AG20443 (cell line): ENCODE results near the gene MEGF9.
"Not testable (repeated sequence)": the region's sequence is repeated elsewhere in the genome, so short reads cannot be mapped to it uniquely, and the experiment has no call there.

Experiments used
- DNase-seq: peaks from one replicate; pipeline ENCODE4 v3.0.0; 2012; ENCODE audit warnings: low spot score, mixed read lengths

MEGF9 gene

DNA sequence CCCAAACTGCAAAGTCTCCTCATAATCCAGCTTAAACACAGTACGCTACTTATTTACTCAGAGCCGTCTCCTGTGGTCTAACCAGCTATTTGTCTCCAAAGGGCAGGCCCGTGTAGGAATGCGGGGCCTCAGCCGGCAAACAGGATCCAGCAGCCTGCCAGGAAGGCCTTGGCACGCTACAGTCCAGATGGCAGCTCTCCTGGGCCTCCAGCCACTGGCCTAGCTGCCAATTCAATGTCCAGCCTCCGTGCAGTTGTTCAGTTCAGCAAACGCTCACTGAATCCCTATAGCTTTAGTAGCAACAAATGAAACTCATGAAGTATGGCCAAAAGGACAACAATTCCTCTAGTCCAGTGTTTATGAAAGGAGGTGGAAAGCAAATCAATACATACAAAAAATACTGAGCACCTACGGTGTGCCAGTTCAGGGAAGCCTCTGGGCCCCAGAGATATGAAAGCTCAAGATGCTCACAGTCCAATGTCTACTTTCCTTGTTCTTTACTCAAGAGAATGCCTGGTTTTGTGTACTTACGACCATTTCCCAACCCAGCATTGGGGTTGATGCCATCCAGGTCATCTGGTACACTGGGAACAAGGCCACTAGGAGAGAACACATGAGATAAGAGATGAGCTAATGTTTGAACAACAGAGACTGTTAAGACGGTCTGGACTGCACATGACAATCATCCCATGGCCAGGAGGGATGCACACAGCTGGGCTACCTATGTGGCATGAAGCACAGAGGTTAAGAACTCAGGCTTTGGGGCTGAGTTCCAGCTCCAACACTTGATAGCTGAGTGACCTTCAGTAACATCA lies 142.6 kb downstream of the MEGF9 start:
- DNase-seq, result peak; percentile 96

- no peak for DNase-seq
Observed at GRCh38 chr9:120570296-120570695, 144.0 kb downstream of the MEGF9 start.

- no peak for DNase-seq
Observed at GRCh38 chr9:120569556-120569955, 144.7 kb downstream of the MEGF9 start.

GRCh38 chr9:120568816-120569215 lies 145.5 kb downstream of the MEGF9 start:
- no peak for DNase-seq

- DNase-seq, result no peak
Observed at GRCh38 chr9:120567874-120568273, 146.4 kb downstream of the MEGF9 start.

- DNase-seq, result no peak
Observed at GRCh38 chr9:120567081-120567480, 147.2 kb downstream of the MEGF9 start.

- DNase-seq, result no peak
Observed at GRCh38 chr9:120564589-120564988, 149.7 kb downstream of the MEGF9 start.

GRCh38 chr9:120562861-120563443 lies 151.3 kb downstream of the MEGF9 start:
- DNase-seq, result no peak

- no peak for DNase-seq
Observed at GRCh38 chr9:120561709-120562108, 152.6 kb downstream of the MEGF9 start.

GRCh38 chr9:120559546-120559945 lies 154.7 kb downstream of the MEGF9 start:
- peak; percentile 46 for DNase-seq

DNA sequence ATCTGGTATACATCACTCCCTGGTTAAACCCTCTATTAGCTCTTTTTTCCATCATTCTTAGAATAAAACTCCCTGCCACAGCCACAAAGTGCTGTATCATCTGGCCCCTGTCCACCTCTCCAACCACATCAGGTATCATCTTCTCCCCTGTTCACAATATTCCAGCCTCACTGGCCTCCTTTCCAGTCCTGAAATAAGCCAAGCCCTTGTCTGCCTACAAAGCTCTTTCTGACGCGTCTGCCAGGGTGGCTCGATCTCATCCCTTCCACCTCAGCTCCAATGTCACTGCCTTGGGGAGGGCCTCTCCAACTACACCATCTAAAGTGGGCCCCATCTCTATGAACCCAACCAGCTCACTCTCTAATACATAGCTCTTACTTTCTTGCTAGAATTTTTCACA lies 155.8 kb downstream of the MEGF9 start:
- no peak for DNase-seq

DNA sequence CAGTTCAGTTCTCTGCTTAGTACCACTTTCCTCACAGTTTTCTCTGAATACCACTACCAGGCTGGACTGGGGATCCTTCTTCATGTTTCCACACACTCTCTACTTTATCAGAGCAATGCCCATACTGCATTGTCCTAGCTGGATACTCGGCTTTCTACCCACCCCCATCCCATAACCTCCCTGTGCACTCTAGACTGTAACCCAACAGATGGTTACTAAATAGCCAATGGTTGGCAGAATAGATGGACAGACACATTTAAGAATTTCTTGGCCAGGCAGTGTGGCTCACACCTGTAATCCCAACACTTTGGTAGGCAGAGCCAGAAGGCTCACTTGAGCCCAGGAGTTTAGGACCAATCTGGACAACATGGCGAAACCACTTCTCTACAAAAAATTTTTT lies 157.1 kb downstream of the MEGF9 start:
- DNase-seq, result no peak

GRCh38 chr9:120556775-120557174 lies 157.5 kb downstream of the MEGF9 start:
- no peak for DNase-seq

DNA sequence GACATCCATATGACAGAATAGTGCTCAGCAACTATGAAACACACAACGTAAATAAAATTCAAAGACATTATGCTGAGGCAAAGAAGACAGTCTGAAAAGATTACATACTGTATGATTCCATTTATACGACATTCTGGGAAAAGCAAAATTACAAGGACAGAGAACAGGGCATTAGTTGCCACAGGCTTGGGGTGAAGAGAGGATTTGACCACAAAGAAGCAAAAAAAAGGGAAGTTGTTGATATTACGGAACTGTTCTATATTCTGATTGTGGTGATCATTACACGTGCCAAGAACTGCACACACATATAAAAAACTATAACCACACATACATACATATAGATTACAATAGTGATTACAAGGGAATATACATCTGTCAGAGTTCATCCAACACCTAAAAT lies 158.4 kb downstream of the MEGF9 start:
- DNase-seq, result no peak

GRCh38 chr9:120552210-120552704 lies 162.0 kb downstream of the MEGF9 start:
- not testable (repeated sequence) for DNase-seq
